Measurements from ENCODE around the gene ADSL.
A peak's percentile ranks its signal among the peaks of the same experiment; 100 is the strongest.

Gene ADSL

DNA sequence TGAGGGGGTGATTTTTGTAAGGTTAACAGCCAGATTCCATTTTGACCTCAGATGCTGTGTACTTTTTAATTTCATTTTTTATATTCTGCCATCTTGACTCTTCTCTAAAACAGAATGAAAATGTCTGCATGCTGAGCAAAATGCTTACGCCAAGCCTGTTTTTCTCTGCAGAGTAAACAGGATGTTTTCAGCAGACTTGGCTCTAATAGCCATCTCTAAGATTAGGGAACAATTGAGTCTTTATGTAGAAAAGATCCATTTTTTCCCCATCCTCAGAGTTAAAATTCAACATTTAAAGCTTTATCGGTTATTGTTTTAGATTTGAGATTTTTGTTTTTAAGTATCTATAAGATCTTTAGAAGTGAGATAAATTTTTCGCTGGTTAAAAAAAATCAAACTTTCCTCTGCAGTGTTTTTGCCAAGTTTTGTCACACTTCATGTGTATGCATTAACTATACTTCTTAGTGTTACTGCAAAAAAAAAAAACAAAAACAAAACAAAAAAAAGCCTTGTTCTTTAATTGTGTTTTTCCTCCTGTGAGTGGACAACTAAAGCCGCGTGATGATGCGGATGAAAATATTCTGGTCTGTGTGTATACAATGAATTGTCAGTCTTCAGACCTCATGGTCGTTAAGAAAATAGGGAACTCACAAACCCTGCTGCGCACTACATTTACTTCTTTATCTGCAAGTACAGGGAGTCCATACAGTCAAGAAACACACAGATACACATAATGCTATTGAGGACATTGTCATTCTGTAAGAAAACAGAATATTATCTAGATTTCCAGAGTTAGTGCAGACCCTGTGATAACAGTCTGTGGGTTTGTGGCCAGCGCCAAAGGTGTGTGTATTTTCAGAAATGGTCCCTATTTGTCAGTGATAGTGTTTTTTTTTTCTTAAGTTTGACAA lies 17.5 kb upstream of the ADSL start:
- no peak for DNase-seq

DNA sequence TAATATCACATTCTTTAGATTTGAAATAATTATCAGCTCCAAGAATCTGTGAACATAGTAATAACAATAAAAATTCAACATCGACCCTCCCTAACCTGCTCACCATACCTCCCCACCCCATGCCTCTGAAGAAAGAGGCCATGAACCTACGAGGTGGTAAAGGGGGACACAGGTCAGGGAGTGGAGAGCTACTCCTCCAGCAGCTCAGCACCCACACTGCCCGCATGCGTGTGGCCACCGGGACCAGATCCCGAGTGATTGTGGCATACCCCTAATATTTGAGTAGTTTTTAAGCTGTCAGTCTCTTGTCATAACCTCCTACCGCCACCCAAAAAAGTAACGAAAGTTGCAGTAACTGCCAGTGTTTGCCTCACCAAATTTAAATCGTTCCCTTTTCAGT lies 16.8 kb upstream of the ADSL start:
- DNase-seq: no peak

DNA sequence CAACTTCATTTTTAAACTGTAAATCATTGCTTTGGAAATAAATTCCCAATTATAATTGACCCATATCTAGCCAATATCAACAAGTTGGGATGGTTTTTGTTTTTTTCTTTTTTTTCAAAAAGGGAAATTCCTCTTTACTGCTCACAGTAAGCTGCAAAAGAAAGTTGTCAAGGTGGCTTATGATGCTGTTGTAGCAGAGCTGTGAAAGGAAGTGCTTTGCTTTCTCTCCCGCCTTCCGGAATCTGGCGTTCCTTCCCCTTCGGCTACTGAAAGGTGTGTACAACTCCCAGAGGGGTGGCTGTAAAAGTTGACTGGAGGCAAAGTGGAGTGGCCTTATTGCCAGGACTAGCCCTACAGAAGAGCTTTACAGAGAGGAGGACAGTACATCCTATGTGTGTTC lies 16.2 kb upstream of the ADSL start:
- no peak for DNase-seq

DNA sequence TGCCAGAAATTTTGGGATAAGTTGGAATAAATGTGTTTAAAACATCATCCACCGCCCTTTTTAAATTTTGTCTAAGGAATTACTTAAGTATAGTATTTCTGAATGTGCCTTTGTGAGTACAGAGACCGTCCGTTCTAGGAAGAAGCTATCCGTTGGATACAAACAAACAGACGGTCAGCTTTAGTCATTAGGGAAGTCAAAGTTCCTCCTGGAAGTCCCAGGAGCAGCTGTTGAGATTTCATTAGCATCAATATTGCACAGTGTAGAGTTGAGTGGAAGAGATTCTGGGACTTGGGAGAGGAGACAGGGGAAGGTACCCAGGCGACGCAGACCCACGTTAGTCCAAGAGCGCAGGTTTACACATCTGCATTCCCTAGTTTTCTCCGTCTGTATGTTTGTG lies 15.7 kb upstream of the ADSL start:
- no peak for DNase-seq

DNA sequence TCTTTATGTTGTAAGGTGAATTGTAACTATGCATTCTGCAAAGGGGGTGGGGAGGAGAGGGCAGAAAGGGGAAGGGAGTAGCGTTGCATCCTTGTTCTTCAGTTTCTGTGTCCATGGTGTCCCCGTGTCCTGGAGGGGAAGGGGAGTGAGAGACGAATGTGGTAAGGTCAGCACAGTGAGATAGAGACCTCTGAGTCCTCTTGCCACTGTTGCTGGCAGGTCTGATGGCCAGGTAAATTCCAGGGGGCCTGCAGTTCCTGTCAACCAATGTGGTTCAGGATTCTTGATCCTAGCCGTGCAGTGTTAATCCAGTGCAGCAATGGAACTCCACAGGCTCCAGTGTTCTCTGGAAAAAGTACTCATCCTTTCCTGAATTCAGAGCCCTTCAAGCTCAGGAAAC lies 14.6 kb upstream of the ADSL start:
- DNase-seq: no peak

DNA sequence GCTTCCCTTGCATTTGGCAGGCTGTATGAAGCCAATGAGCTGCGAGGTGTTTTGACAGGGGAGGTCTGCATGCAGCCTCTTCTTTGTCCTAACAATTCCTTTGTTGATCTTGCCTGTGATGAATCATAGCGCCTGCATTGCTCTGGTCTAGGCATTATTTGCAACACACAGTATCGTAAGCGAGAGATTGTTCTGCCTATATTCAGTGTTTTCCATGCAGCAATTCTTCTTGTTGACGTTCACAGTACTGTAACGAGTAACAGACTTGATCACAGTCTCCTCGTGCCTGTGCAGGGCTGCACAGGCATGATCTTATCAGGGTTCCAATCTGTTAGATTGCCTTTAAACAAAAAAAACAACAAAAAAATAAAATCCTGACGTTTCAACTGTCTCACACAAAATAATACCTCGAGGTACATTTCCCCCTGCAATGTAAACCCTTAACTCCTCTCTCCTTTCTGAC lies 13.9 kb upstream of the ADSL start:
- no peak for DNase-seq

DNA sequence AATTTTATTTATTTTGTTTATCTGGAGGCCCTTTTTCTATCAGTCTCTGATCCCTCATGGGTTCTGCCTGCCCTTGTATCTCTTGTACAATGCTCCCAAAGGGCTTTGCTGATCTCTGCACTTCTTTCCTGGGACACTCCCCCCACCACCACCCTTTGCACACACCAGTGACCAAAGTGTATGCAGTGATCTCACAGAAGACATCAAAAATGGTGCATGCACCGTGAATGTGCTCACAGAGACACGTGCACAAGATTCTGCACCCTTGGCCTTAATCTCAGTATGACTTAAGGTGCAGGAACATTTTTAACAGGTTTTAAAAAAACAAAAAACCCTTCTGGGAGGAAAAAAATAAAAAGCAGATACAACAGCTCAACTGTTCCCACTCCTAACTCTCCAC lies 12.2 kb upstream of the ADSL start:
- DNase-seq: no peak

DNA sequence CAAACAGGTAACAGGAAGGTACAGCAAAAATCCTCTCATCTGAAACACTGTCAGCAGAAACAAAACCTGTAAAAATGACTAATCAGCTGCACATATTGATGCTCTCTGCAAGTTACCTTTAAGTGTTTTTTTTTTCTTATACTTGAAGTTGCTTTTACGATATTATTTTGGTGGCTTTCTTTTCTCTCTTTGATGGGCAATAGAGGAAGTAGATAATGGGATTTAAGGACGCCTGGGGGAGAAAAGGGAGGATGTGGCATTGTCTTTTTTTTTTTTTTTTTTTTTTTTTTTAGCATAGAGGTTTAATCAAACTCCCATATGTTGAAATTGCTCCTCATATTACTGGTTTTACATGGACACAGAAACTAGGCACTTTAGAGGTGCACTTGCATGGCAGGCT lies 11.4 kb upstream of the ADSL start:
- no peak for DNase-seq

DNA sequence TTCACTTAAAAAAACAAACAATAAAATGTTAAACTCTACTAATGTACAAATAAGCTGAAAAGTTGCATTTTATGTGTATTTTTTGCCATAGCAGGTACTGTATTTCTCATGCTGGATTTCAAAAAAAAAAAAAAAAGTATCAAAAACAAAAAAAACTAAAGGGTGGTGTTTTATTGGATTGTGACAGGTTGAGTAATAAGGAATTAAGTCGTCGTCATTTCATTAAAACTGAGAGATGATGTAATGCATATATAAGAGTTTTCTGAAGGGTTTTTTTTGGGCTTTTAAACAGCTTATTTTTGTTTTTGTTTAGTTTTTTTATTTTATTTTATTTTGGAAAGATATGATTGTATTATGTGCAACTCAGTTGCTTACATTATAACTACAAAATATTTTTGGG lies 10.9 kb upstream of the ADSL start:
- no peak for DNase-seq

DNA sequence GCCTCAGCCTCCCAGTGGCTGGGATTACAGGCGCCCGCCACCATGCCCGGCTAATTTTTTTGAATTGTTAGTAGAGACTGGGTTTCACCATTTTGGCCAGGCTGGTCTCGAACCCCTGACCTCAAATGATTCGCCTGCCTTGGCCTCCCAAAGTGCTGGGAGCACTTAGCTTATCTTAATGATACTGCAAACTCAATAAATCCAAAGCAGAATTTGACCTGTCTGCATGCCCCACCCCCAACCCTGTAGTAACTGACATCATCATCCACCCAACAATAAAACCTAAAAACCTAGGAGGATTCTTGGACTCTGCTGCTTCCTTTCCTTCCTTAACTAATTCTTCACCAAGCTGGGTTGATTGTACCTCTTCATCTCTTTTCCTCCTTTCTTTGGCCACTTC lies 6.3 kb upstream of the ADSL start:
- DNase-seq: no peak

DNA sequence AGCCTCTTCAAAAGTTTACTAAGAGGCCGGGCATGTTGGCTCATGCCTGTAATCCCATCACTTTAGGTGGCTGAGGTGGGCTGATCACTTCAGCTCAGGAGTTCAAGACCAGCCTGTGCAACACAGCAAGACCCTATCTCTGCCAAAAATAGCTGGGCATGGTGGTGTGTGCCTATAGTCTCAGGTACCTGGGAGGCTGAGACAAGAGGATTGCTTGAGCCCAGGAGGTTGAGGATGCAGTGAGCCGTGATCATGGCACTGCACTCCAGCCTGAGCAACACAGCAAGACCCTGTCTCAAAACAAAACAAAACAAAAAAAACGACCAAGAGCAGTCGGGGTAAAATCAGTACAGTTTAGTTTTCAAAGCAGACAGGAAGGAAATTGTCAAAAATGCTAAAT lies 4.7 kb upstream of the ADSL start:
- no peak for DNase-seq

DNA sequence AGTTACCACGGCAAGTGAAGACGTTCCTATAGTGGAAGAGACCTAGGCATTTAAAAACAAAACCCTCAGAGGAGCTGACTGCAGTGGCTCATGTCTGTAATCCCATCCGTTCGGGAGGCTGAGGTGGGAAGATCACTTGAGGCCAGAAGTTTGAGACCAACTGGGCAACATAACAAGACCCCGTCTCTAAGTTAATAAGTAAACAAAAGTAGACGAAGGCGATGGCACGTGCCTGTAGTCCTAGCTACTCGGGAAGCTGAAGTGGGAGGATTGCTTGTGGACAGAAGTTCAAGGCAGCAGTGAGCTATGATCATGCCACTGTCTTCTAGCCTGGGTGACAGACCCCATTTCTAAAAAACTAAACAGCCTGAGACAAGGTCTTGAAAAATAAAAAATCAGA lies 3.8 kb upstream of the ADSL start:
- DNase-seq: no peak

DNA sequence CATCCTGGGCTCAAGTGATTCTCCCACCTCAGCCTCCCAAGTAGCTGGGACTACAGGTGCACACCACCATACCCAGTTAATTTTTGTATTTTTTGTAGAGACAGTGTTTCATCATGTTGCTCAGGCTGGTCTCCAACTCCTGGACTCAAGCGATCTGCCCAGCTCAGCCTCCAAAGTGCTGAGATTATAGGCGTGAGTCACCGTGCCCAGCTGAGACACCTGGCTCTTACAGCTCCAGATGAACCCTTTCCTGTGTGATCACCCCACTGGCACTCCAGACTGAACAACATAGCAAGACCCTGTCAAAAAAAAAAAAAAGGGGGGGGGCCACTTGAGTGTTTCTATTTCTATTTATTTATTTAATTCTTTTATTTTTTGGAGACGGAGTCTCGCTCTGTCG lies 1.0 kb upstream of the ADSL start:
- no peak for DNase-seq

DNA sequence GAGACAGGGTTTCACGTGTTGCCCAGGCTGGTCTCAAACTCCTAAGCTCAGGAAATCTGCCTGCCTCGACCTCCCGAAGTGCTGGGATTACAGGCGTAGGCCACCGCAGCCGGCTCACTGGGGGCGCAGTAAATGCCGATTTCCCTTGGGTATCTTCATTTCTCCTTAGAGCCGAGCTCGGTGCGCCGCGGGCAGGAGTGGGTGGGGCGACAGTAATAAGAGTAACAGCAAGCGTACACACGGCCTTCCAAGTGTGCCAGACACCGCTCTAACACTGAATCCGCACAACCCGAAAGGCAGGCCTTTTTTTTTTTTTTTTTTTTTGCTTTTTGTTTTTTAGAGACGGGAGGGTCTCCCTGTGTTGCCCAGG lies 500 bp upstream of the ADSL start:
- peak; percentile 71 for DNase-seq

DNA sequence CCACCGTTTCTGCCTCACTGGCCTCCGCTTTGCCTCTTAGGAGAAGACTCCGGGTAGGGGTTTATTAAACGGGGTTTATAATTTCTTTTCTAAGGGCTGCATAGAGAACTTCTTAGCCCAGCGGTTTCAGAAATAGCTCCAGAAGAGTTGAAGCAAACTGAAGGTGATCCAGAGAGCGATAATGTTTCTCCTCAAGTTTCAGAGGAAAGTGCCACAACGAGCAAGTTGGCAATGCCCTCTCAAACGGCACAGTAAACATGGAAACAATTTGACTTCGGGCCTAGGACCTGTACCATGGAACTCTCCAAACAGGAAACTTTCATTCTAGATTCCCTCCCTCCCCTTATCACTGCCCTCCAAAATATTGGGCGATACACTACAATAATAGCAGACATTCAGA lies 1.0 kb downstream of the ADSL start:
- no peak for DNase-seq

DNA sequence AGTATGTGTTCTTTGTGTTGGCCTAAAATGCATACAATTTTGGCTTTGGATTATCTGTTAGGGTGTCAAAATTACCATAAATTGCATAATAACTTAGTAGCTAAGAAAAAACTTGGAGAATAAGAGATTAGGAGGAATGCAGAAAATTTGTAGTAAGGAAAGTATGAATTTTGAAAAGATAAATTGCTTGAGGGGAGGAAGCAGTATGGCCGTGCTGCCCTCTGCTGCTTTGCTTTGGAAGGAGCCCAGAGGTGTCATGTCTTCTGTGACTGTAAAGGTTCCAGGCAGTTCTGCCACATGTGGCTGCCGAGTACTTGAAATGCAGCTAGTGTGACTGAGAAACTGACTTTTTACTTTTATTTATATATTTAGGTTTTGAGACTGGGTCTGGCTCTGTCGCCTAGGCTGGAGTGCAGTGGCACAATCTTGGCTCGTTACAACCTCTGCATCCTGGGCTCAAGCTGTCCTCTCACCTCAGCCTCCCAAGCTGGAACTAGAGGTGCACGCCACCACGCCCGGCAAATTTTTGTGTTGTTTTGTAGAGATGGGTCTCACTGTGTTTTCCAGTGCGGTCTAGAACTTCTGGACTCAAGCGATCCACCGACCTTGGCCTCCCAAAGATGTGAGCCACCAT lies 1.8 kb downstream of the ADSL start:
- DNase-seq: peak; percentile 73

DNA sequence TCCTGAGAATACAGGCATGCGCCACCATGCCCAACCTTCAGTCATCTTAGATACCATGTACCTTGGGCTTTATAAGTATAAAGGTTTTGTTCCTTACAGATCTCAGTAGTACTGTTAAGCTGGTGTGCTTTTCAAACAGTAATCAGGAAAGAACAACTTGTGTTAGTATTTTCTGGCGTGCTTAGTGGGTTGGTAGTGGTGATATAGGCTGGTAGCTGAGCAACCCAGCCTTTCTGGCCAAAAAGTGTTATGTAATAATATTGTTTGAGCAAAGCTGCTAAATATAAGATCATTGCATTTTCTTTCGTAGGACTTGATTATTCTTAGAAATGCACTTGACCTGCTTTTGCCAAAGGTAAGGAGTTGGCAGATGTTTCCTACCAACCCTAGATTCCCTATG lies 6.5 kb downstream of the ADSL start:
- no peak for DNase-seq

DNA sequence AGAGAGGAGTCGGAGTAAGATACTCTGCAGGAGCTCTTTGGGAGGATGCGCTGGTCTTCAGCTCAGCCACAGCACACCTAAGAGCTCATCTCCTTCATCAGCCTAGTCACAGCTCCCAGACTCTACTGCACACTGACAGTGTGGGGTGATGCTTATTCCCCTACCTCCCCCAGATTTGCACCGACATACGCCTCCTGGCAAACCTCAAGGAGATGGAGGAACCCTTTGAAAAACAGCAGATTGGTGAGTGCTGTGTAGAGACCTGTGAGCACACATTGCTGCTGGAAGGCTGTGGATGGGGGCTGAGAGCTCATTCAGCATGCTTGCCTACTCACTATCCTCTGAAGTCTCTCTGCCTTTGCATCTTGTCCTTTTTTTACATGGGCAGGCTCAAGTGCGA lies 14.8 kb downstream of the ADSL start:
- no peak for DNase-seq

DNA sequence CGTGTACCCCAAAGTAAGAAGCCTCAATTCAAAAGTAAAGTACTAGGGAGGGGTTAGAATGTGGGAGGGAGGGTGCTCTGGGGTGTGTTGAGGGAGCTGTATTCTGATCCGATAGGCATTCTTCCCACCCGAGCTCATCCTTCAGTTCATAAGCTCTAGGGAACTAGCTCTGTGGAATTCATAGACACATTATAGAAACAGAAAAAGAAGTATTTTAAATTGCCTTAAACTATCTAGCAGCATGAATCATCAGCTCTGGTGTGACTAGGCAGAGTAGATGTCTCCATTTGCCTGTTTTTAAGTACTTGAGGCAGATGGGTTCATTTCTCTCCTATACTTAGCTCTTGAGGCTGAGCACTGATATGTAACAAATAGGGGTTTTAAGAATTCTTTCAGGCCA lies 16.8 kb downstream of the ADSL start:
- no peak for DNase-seq

DNA sequence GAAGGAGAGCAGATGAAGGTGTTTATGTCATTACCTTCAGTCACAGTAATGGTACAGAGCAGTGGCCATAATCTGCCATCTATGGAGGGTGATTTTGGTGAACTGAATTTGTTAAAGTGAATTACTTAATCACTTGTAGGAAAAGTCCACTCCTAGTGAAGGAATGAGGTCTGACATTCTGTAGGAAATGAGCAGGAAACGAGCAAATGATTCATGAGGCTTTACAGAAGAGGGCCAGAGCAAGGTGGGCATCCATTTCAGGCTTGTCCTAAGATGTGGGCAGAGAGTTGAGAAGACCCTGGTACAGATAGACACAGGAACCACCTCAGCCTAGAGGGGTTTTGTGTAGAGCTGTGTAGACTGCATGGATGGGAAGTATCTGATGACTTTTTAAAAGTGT lies 18.1 kb downstream of the ADSL start:
- no peak for DNase-seq

DNA sequence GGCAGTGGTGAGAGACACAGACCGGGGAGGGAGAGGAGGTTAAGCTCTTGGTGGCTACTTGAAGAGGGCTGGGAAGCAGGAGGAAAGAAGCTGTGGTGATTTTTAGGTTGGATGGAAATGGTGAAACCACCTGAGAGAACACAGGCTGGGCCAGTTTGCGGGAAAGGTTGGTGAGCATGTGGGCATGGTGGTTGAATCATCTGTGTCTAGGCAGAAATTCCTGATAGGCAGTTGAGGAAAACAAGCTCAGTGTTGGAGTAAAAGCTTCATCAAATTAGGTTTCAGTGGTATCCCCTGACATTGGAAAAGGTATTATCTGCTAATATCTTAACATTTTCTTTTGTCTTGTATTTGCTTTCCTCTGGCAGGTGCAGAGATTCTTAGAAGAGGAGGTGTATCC lies 19.8 kb downstream of the ADSL start:
- DNase-seq: no peak

DNA sequence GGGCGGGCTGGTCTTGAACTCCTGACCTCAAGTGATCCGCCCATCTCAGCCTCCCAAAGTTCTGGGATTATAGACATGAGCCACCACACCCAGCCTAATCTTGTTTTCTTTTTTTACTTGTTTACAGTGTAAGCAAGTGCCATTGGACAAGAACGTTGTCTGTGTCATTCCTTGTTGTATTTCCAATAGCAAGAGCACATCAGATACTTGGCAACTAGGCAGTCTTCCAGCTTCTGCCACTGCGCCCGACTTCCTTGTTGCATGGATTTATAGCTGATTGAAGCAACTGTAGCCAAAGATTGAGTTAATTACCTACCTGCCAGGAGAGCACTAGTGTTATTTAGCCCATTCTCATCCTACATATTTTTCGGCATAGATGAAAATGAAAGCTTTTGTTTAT lies 21.0 kb downstream of the ADSL start:
- no peak for DNase-seq

DNA sequence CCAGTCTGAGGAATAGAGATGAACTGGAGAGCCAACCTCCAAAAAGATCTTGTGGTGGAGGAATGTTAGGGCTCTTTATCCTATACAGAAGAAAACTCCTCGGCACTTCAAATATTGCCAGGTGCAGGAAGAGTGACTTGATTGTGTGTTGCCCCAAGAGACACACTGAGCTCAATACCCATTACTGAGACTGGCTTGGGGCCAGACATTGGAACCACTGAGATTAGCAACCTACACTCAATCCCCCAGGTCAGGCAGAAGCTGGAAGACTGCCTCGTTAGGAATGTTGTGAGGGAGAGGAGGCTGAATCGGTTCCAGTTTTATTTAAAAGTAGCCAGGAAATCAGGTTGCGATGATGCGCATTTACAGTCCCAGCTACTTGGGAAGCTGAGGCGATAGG lies 21.7 kb downstream of the ADSL start:
- no peak for DNase-seq

DNA sequence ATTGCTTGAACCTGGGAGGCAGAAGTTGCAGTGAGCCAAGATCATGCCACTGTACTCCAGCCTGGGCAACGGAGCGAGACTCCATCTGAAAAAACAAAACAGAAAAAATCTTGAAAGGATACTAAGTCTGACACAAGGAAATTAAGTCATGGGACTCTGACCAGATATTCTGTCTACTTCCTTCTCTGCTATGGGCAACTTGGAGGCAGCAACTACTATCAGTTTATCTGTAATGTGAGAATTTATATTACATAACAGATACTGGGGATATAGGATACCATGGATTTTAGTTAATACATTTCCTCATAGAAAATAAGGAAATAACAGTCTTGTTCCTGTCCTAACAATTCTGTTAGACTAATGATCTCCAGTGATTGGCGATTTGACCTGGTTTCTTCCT lies 22.5 kb downstream of the ADSL start:
- DNase-seq: no peak

DNA sequence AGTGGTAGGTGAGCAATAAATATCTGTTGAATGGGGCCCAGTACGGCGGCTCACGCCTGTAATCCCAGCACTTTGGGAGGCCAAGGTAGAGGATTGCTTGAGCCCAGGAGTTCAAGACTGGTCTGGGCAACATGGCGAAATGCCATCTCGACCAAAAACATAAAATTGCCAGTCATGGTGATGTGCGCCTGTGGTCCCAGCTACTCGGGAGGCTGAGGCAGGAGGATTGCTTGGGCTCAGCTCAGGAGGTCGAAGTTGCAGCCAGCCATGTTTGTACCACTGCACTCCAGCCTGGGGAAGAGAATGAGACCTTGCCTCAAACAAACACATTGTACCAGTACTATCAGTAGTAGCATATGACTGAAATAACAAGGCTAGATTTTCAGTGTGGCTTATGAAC lies 28.3 kb downstream of the ADSL start:
- DNase-seq: no peak
